NB4 (cell line): ENCODE data around the gene NCOA7.

Source experiments
- MYC ChIP-seq: IDR thresholded peaks from 2 replicates; pipeline ENCODE4 v1.6.1; 2011; ENCODE audit warnings: low read depth, low read length
- POLR2A ChIP-seq: IDR thresholded peaks from 2 replicates; pipeline ENCODE4 v1.6.1; 2011; ENCODE audit warnings: mild to moderate bottlenecking; ENCODE audit not compliant: insufficient read length; ENCODE audit errors: extremely low read depth
- TF ChIP-seq, protein P1 (sequence below): IDR thresholded peaks from one replicate; pipeline ENCODE4 v1.5.1; 2012; ENCODE audit warnings: low read depth, low read length
- TF ChIP-seq, protein P2 (sequence below): IDR thresholded peaks from 2 replicates; pipeline ENCODE4 v1.6.1; 2011; ENCODE audit warnings: low read depth, low read length

DNA sequence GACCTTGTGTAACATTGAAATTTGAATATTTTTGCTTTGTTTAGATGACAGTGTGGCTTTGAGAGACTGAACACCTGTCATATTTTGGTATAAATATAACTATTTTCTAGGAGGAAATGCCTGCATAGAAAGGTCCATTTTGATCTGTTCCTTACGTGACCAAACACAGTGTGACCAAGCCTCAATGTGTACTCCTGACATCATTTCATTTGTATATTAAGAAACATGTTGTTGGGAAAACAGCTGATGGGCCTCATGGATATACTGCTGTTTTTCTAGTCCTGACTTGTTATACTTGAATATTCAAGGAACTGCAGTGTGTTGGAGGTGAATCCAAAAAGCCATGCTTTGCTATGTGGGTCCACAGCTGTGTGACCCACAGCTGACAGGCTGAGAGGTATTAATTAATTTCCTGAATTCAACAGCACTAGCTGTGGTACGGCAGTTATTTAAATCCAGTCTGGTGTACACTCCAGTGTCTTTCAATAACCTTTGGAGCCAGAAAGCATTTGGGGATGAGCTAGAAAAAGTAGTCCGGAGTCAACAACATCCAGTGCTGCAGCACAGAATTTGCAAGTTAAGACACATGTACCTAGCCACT lies 18.9 kb downstream of the NCOA7 start:
- TF ChIP-seq, protein P1, sequence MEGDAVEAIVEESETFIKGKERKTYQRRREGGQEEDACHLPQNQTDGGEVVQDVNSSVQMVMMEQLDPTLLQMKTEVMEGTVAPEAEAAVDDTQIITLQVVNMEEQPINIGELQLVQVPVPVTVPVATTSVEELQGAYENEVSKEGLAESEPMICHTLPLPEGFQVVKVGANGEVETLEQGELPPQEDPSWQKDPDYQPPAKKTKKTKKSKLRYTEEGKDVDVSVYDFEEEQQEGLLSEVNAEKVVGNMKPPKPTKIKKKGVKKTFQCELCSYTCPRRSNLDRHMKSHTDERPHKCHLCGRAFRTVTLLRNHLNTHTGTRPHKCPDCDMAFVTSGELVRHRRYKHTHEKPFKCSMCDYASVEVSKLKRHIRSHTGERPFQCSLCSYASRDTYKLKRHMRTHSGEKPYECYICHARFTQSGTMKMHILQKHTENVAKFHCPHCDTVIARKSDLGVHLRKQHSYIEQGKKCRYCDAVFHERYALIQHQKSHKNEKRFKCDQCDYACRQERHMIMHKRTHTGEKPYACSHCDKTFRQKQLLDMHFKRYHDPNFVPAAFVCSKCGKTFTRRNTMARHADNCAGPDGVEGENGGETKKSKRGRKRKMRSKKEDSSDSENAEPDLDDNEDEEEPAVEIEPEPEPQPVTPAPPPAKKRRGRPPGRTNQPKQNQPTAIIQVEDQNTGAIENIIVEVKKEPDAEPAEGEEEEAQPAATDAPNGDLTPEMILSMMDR, result no peak
- TF ChIP-seq POLR2A (no peak), MYC (no peak)
- TF ChIP-seq, protein P2, sequence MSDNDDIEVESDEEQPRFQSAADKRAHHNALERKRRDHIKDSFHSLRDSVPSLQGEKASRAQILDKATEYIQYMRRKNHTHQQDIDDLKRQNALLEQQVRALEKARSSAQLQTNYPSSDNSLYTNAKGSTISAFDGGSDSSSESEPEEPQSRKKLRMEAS, result no peak
